Stimulated activated CD8-positive, alpha-beta memory T cell treated with anti-CD3 and anti-CD28 coated beads, Interleukin-7, amount 100 ng/mL, for 4 hours (primary cell): ENCODE data around the gene PRKN.
"Not testable (repeated sequence)": the region's sequence is repeated elsewhere in the genome, so short reads cannot be mapped to it uniquely, and the experiment has no call there.

Experiments
- DNase-seq, 2 donors: peaks; one replicate each; pipeline ENCODE4 v3.0.0-alpha.2; 2020; ENCODE audit warnings: low read depth in 2 of 2

Gene PRKN

GRCh38 chr6:162538643-162539064 is 188.9 kb downstream of the PRKN start:
- no peak for DNase-seq

- DNase-seq = no peak
Measured at GRCh38 chr6:162533009-162533400, 194.6 kb downstream of the PRKN start.

GRCh38 chr6:162532283-162533008 is 195.1 kb downstream of the PRKN start:
- DNase-seq = no peak

GRCh38 chr6:162531391-162531790 is 196.2 kb downstream of the PRKN start:
- DNase-seq = not testable (repeated sequence)

GRCh38 chr6:162528538-162528937 is 199.0 kb downstream of the PRKN start:
- no peak for DNase-seq

GRCh38 chr6:162526960-162527359 is 200.6 kb downstream of the PRKN start:
- DNase-seq = no peak

GRCh38 chr6:162525181-162525580 is 202.4 kb downstream of the PRKN start:
- no peak for DNase-seq

GRCh38 chr6:162512744-162513143 is 214.8 kb downstream of the PRKN start:
- DNase-seq = no peak

- no peak for DNase-seq
Measured at GRCh38 chr6:162497389-162497788, 230.2 kb downstream of the PRKN start.

GRCh38 chr6:162493917-162494316 is 233.6 kb downstream of the PRKN start:
- DNase-seq = no peak

- no peak for DNase-seq
Measured at GRCh38 chr6:162491637-162492036, 235.9 kb downstream of the PRKN start.

GRCh38 chr6:162489101-162489976 is 238.2 kb downstream of the PRKN start:
- no peak for DNase-seq

- no peak for DNase-seq
Measured at GRCh38 chr6:162488444-162488843, 239.1 kb downstream of the PRKN start.

GRCh38 chr6:162485464-162485863 is 242.1 kb downstream of the PRKN start:
- no peak for DNase-seq

GRCh38 chr6:162481938-162482337 is 245.6 kb downstream of the PRKN start:
- DNase-seq = no peak

GRCh38 chr6:162481320-162481719 is 246.2 kb downstream of the PRKN start:
- DNase-seq = no peak

- DNase-seq = no peak
Measured at GRCh38 chr6:162478192-162478671, 249.3 kb downstream of the PRKN start.

GRCh38 chr6:162474722-162475121 is 252.8 kb downstream of the PRKN start:
- DNase-seq = no peak

GRCh38 chr6:162471842-162472241 is 255.7 kb downstream of the PRKN start:
- DNase-seq = no peak

- no peak for DNase-seq
Measured at GRCh38 chr6:162468326-162468725, 259.2 kb downstream of the PRKN start.

GRCh38 chr6:162467679-162468078 is 259.9 kb downstream of the PRKN start:
- DNase-seq = no peak

- DNase-seq = no peak
Measured at GRCh38 chr6:162463576-162463975, 264.0 kb downstream of the PRKN start.

GRCh38 chr6:162459985-162460384 is 267.6 kb downstream of the PRKN start:
- no peak for DNase-seq
